GM12892 (cell line): Measurements from ENCODE around the gene RTCA.
"Not testable (repeated sequence)": the region's sequence is repeated elsewhere in the genome, so short reads cannot be mapped to it uniquely, and the experiment has no call there.

Experiments used
- DNase-seq: peaks from one replicate; pipeline ENCODE4 v3.0.0; 2011; ENCODE audit not compliant: insufficient read length
- FAIRE-seq: peaks from 2 replicates; lab custom pipeline; 2011; peaks lifted over from hg19 to GRCh38; lab: Jason Lieb, UNC
- POLR2A ChIP-seq: IDR thresholded peaks from 2 replicates; pipeline ENCODE4 v1.6.1; 2011; ENCODE audit warnings: low read depth, low read length, control low read depth
- POLR2AphosphoS5 ChIP-seq: IDR thresholded peaks from 2 replicates; pipeline ENCODE4 v1.6.1; 2011; ENCODE audit warnings: low read depth, low read length, control low read depth
- TAF1 ChIP-seq: IDR thresholded peaks from 2 replicates; pipeline ENCODE4 v1.6.1; 2011; ENCODE audit warnings: low read depth, mild to moderate bottlenecking, control low read depth, low read length, borderline replicate concordance

The RTCA gene

GRCh38 chr1:100265562-100265930, 470 bp upstream of the RTCA start:
- TF ChIP-seq POLR2AphosphoS5 (no peak), POLR2A (no peak), TAF1 (no peak)
- FAIRE-seq (no peak), DNase-seq (no peak)

- DNase-seq (no peak), FAIRE-seq (no peak)
- TF ChIP-seq POLR2AphosphoS5: no peak
- TF ChIP-seq POLR2A: no peak
- no peak for TF ChIP-seq TAF1
Measured at GRCh38 chr1:100266741-100267140, 725 bp downstream of the RTCA start.

GRCh38 chr1:100267284-100267683, 1.3 kb downstream of the RTCA start:
- TF ChIP-seq TAF1: no peak
- no peak for TF ChIP-seq POLR2AphosphoS5
- no peak for TF ChIP-seq POLR2A
- FAIRE-seq: no peak

GRCh38 chr1:100268202-100268601, 2.2 kb downstream of the RTCA start:
- FAIRE-seq (no peak), DNase-seq (no peak)
- TF ChIP-seq POLR2A (no peak), TAF1 (no peak), POLR2AphosphoS5 (no peak)

More at GRCh38 chr1:100267284-100267683, 1.3 kb downstream of the RTCA start:
- no peak for DNase-seq

- FAIRE-seq (no peak), DNase-seq (no peak)
- TF ChIP-seq TAF1 (no peak), POLR2AphosphoS5 (no peak), POLR2A (no peak)
Measured at GRCh38 chr1:100277866-100278265, 11.8 kb downstream of the RTCA start.

- TF ChIP-seq POLR2A: no peak
- TF ChIP-seq TAF1: no peak
- TF ChIP-seq POLR2AphosphoS5: no peak
- FAIRE-seq (no peak), DNase-seq (no peak)
Measured at GRCh38 chr1:100279358-100279923, 13.4 kb downstream of the RTCA start.

- FAIRE-seq: no peak
- no peak for TF ChIP-seq TAF1
- DNase-seq: no peak
Measured at GRCh38 chr1:100279954-100280682, 14.1 kb downstream of the RTCA start.

GRCh38 chr1:100284591-100284990, 18.6 kb downstream of the RTCA start:
- no peak for TF ChIP-seq POLR2AphosphoS5
- no peak for TF ChIP-seq POLR2A
- TF ChIP-seq TAF1: no peak
- DNase-seq (no peak), FAIRE-seq (no peak)

GRCh38 chr1:100287162-100287561, 21.1 kb downstream of the RTCA start:
- DNase-seq (no peak), FAIRE-seq (no peak)
- TF ChIP-seq POLR2A: no peak
- no peak for TF ChIP-seq POLR2AphosphoS5
- TF ChIP-seq TAF1: no peak

GRCh38 chr1:100290291-100290690, 24.3 kb downstream of the RTCA start:
- TF ChIP-seq POLR2AphosphoS5: no peak
- no peak for TF ChIP-seq POLR2A
- no peak for DNase-seq
- FAIRE-seq: no peak

GRCh38 chr1:100292711-100293110, 26.7 kb downstream of the RTCA start:
- FAIRE-seq: no peak
- no peak for DNase-seq
- TF ChIP-seq TAF1 (no peak), POLR2AphosphoS5 (no peak), POLR2A (no peak)

- DNase-seq (no peak), FAIRE-seq (no peak)
- TF ChIP-seq POLR2A: no peak
Measured at GRCh38 chr1:100296140-100296539, 30.1 kb downstream of the RTCA start.

GRCh38 chr1:100296997-100297396, 31.0 kb downstream of the RTCA start:
- not testable (repeated sequence) for DNase-seq, FAIRE-seq
